WTC11 (cell line): ENCODE results near the gene MCMBP.

Experiments used
- CREM ChIP-seq: sonication (generic); formaldehyde crosslinking; IDR thresholded peaks from 2 replicates; pipeline ENCODE4 v1.8.1; 2022; ENCODE audit warnings: mild to moderate bottlenecking, missing genetic modification reagents, moderate library complexity
- OVOL2 ChIP-seq: fragments of 250-450 bp; sonication (Bioruptor Pico); IDR thresholded peaks from 2 replicates; pipeline ENCODE4 v1.9.0; 2021; ENCODE audit warnings: mild to moderate bottlenecking, borderline replicate concordance
- STAT6 ChIP-seq: sonication (generic); formaldehyde crosslinking; conservative IDR thresholded peaks from 2 replicates; pipeline ENCODE4 v1.8.1; 2023; ENCODE audit warnings: mild to moderate bottlenecking, low read depth, missing genetic modification reagents, moderate library complexity
- ZBTB43 ChIP-seq: sonication (generic); formaldehyde crosslinking; IDR thresholded peaks from 2 replicates; pipeline ENCODE4 v1.8.1; 2023; ENCODE audit warnings: mild to moderate bottlenecking, missing genetic modification reagents
- ZNF416 ChIP-seq: fragments of 250-450 bp; sonication (Bioruptor Pico); IDR thresholded peaks from 2 replicates; pipeline ENCODE4 v1.9.0; 2021; ENCODE audit warnings: mild to moderate bottlenecking, inconsistent platforms
- TF ChIP-seq, protein P1 (sequence below): fragments of 200-600 bp; IDR thresholded peaks from 2 replicates; pipeline ENCODE4 v1.8.0; 2022; ENCODE audit warnings: antibody characterized with exemption
- TF ChIP-seq, protein P2 (sequence below): sonication (generic); formaldehyde crosslinking; IDR thresholded peaks from 2 replicates; pipeline ENCODE4 v1.8.1; 2023; ENCODE audit warnings: mild to moderate bottlenecking, missing genetic modification reagents, moderate library complexity

DNA sequence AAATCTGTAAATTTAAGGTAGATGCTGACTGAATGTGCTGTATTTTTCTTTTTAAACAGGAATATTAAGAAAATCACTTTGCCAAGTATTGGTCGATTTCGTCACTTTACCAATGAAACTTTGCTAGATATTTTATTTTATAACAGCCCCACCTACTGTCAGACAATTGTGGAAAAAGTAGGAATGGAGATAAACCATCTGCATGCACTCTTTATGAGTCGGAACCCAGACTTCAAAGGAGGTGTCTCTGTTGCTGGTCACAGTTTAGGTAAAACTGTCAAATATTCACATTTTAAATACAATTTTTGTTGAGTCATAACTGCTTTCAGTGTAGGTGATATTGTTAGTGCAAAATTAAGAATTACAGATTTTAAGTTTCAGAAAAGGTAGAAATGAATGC is 45.1 kb upstream of the MCMBP start:
- TF ChIP-seq CREM (CRISPR knock-in tag) (no peak), ZBTB43 (no peak), OVOL2 (no peak), STAT6 (CRISPR knock-in tag) (no peak), ZNF416 (CRISPR knock-in tag) (no peak)
- TF ChIP-seq, protein P1, sequence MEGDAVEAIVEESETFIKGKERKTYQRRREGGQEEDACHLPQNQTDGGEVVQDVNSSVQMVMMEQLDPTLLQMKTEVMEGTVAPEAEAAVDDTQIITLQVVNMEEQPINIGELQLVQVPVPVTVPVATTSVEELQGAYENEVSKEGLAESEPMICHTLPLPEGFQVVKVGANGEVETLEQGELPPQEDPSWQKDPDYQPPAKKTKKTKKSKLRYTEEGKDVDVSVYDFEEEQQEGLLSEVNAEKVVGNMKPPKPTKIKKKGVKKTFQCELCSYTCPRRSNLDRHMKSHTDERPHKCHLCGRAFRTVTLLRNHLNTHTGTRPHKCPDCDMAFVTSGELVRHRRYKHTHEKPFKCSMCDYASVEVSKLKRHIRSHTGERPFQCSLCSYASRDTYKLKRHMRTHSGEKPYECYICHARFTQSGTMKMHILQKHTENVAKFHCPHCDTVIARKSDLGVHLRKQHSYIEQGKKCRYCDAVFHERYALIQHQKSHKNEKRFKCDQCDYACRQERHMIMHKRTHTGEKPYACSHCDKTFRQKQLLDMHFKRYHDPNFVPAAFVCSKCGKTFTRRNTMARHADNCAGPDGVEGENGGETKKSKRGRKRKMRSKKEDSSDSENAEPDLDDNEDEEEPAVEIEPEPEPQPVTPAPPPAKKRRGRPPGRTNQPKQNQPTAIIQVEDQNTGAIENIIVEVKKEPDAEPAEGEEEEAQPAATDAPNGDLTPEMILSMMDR = no peak
- TF ChIP-seq, protein P2, sequence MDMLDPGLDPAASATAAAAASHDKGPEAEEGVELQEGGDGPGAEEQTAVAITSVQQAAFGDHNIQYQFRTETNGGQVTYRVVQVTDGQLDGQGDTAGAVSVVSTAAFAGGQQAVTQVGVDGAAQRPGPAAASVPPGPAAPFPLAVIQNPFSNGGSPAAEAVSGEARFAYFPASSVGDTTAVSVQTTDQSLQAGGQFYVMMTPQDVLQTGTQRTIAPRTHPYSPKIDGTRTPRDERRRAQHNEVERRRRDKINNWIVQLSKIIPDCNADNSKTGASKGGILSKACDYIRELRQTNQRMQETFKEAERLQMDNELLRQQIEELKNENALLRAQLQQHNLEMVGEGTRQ (CRISPR knock-in tag) = no peak
